Measurements from ENCODE around the gene SORCS1.

- no peak for TF ChIP-seq ZNF830 (tag by site-specific recombination; IDR thresholded peaks at IDR 0.05; ENCODE audit: low read depth)
- TF ChIP-seq ZBTB49 (tag by site-specific recombination; IDR thresholded peaks at IDR 0.05; ENCODE audit: low read depth): no peak
These were observed 5.0 kb upstream of the SORCS1 start for GRCh38 chr10:107169516-107169915.

Data from HEK293 (cell line).